Esophagus (tissue), 2 donors: ENCODE results near the gene ZNF18. TPM values are rescaled to one million over a fixed set of nuclear protein-coding genes. Genes with fewer than 3 reads are reported as not detected.

Experiments used
- H3K27ac ChIP-seq, 2 donors: one replicate each; pipeline ENCODE4 v1.5.1; 2013; ENCODE audit warnings: low read depth in 2 of 2, mild to moderate bottlenecking in 2 of 2, inconsistent platforms in 1 of 2, low read length in 1 of 2, moderate library complexity in 1 of 2
- H3K27me3 ChIP-seq, 2 donors: one replicate each; pipeline ENCODE4 v1.6.1; 2013; ENCODE audit warnings: low read length in 2 of 2, control low read depth in 1 of 2, mild to moderate bottlenecking in 1 of 2; ENCODE audit not compliant: insufficient read depth in 2 of 2, control insufficient read depth in 1 of 2
- H3K36me3 ChIP-seq, 2 donors: one replicate each; pipeline ENCODE4 v1.6.1; 2013; ENCODE audit warnings: low read length in 1 of 2; ENCODE audit not compliant: control insufficient read depth in 2 of 2, insufficient read depth in 2 of 2
- H3K4me1 ChIP-seq, 2 donors: one replicate each; pipeline ENCODE4 v1.6.1; 2013; ENCODE audit warnings: low read length in 1 of 2; ENCODE audit not compliant: control insufficient read depth in 2 of 2, insufficient read depth in 2 of 2
- H3K4me3 ChIP-seq, 2 donors: one replicate each; pipeline ENCODE4 v1.5.1; 2013; ENCODE audit warnings: low read length in 2 of 2, mild to moderate bottlenecking in 2 of 2, low read depth in 1 of 2, moderate library complexity in 1 of 2
- H3K9me3 ChIP-seq, 2 donors: one replicate each; pipeline ENCODE4 v1.6.1; 2013; ENCODE audit warnings: mild to moderate bottlenecking in 2 of 2, low read depth in 1 of 2, low read length in 1 of 2, moderate library complexity in 1 of 2; ENCODE audit not compliant: control insufficient read depth in 2 of 2, insufficient read depth in 1 of 2
- WGBS, 2 donors: extraction: QIAGEN DNeasy Blood & Tissue Kit; methylation state at CpG; one replicate each; pipeline ENCODE4 v1.1.7; 2013; 5-methylcytosine and 5-hydroxymethylcytosine counted together
- polyA plus RNA-seq, 2 donors: library from polyadenylated mRNA; stranded (reverse); fragments of 200-250 nt; gene quantifications; one replicate each; pipeline ENCODE4 v1.2.3, GENCODE V29; 2013
- donor health status: healthy with polysubstance abuse.
- donor health status: Bipolar disorder and iron deficiency.

ZNF18 gene
- polyA plus RNA-seq, 2 donors: 4.6 to 5.9 TPM

DNA sequence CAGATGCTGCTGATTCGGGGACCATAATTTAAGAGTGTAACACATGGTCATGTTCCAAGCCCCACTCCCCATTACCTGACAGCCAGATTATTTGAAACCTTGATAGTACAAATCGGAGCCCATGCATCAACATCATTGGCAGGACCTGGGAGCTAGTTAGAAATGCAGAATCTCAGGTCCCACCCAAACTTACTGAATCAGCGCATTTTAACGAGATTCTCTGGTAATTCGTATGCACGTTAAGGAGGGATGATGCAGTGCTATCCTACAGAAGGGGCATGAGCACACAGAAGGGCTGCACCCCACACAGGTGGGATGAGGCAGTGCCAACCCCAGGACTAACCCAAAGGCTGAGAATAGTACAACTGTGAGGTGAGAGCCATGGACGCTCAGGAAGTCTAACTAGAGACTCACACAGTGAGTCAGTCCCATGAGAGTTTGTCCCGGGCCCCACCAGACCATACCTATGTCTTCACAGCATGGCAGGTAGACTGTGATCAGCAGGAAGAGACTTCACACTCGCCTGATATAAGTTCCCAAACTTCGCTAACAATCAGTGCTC, 64.9 kb downstream of the ZNF18 start:
- H3K4me1 ChIP-seq: no peaks in the 10 kb centered on the region
- WGBS, 2 donors: 89 to 92% methylated on average over 10 of the region's 10 CpGs

DNA sequence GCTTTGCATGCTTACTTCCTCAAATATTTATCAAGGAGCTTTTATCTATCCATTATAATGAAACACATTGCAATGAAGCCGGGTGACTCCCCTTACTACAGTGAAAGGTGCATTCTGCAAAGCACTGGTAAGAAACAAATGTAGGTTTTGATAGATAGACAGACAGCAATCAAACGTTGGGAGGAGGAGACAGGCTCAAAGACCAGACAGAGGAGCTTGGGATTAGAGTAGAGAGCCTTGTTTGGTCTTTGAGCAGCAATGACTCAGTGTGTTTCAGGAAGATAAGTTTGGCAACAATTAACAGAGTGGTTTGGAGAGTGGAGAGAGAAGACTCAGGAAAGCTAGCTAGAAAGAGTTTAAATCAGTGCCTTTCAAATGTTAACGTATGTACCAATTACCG, 68.8 kb downstream of the ZNF18 start:
- Histone ChIP-seq H3K27me3 (no peaks in the 10 kb centered on the region), H3K4me3 (no peak overlapping the region), H3K36me3 (no peaks in the 10 kb centered on the region), H3K27ac (no peak overlapping the region), H3K4me1 (no peaks in the 10 kb centered on the region), H3K9me3 (no peaks in the 10 kb centered on the region)
- WGBS, 2 donors: 45 to 56% methylated on average over 4 of the region's 4 CpGs

More for the DNA sequence above, 64.9 kb downstream of the ZNF18 start:
- no peak overlapping the region for H3K27ac ChIP-seq
- no peaks in the 10 kb centered on the region for H3K27me3 ChIP-seq
- no peak overlapping the region for H3K4me3 ChIP-seq
- no peaks in the 10 kb centered on the region for H3K36me3 ChIP-seq
- no peaks in the 10 kb centered on the region for H3K9me3 ChIP-seq

Other genes with a start within 250 kb of the ZNF18 start
- gene MAP2K4, start 23.4 kb upstream of the ZNF18 start, polyA plus RNA-seq: 10 to 100 TPM; 13.6 to 16.5 TPM